HEK293T (cell line): ENCODE data around the gene EME1.
A peak's percentile ranks its signal among the peaks of the same experiment; 100 is the strongest.

Experiments used
- CTCF ChIA-PET: fragments of 350-600 bp; formaldehyde crosslinking; extraction: SDS; loops from one replicate; lab custom pipeline; 2021; ENCODE audit warnings: antibody characterized with exemption, inconsistent platforms; lab: Yijun Ruan, JAX
- POLR2A ChIA-PET: fragments of 350-600 bp; formaldehyde crosslinking; extraction: SDS; loops from one replicate; lab custom pipeline; 2020; ENCODE audit warnings: antibody characterized with exemption, inconsistent platforms; lab: Yijun Ruan, JAX
- DNase-seq: peaks from one replicate; pipeline ENCODE4 v3.0.0; 2012; ENCODE audit warnings: mixed read lengths; ENCODE audit errors: extremely low spot score
- ARNT ChIP-seq: fragments of 450-650 bp; IDR thresholded peaks from 2 replicates; pipeline ENCODE4 v1.6.1; 2017; ENCODE audit warnings: mild to moderate bottlenecking
- BHLHE40 ChIP-seq: fragments of 450-650 bp; IDR thresholded peaks from 2 replicates; pipeline ENCODE4 v1.6.1; 2016; ENCODE audit warnings: mild to moderate bottlenecking, moderate library complexity, borderline replicate concordance
- CTBP1 ChIP-seq: fragments of 450-650 bp; IDR thresholded peaks from 2 replicates; pipeline ENCODE4 v1.6.1; 2016; ENCODE audit warnings: borderline replicate concordance
- ELF4 ChIP-seq: fragments of 450-650 bp; IDR thresholded peaks from 2 replicates; pipeline ENCODE4 v1.6.1; 2017; ENCODE audit warnings: antibody characterized with exemption
- FOXA1 ChIP-seq: fragments of 450-650 bp; IDR thresholded peaks from 2 replicates; pipeline ENCODE4 v1.6.1; 2016; ENCODE audit warnings: mild to moderate bottlenecking
- FOXK2 ChIP-seq: fragments of 450-650 bp; IDR thresholded peaks from 2 replicates; pipeline ENCODE4 v1.6.1; 2016; ENCODE audit warnings: mild to moderate bottlenecking
- FOXM1 ChIP-seq: fragments of 450-650 bp; IDR thresholded peaks from 2 replicates; pipeline ENCODE4 v1.6.1; 2017; ENCODE audit warnings: mild to moderate bottlenecking, borderline replicate concordance
- HDGF ChIP-seq: fragments of 450-650 bp; IDR thresholded peaks from 2 replicates; pipeline ENCODE4 v1.6.1; 2017; ENCODE audit warnings: antibody characterized with exemption, borderline replicate concordance
- L3MBTL2 ChIP-seq: fragments of 450-650 bp; conservative IDR thresholded peaks from 2 replicates; pipeline ENCODE4 v1.6.1; 2016; ENCODE audit warnings: mild to moderate bottlenecking
- LEF1 ChIP-seq: fragments of 450-650 bp; IDR thresholded peaks from 2 replicates; pipeline ENCODE4 v1.6.1; 2017; ENCODE audit warnings: mild to moderate bottlenecking, borderline replicate concordance
- NFRKB ChIP-seq: fragments of 450-650 bp; IDR thresholded peaks from 2 replicates; pipeline ENCODE4 v1.6.1; 2016; ENCODE audit warnings: mild to moderate bottlenecking, moderate library complexity
- SP1 ChIP-seq: fragments of 450-650 bp; IDR thresholded peaks from 2 replicates; pipeline ENCODE4 v1.6.1; 2017
- SUZ12 ChIP-seq: fragments of 450-650 bp; IDR thresholded peaks from 2 replicates; pipeline ENCODE4 v1.6.1; 2016; ENCODE audit warnings: mild to moderate bottlenecking
- TARDBP ChIP-seq: fragments of 450-650 bp; IDR thresholded peaks from 2 replicates; pipeline ENCODE4 v1.6.1; 2016
- ZNF384 ChIP-seq: fragments of 450-650 bp; IDR thresholded peaks from 2 replicates; pipeline ENCODE4 v1.6.1; 2016
- TF ChIP-seq, protein P1 (sequence below): fragments of 450-650 bp; IDR thresholded peaks from 2 replicates; pipeline ENCODE4 v1.6.1; 2016

Gene EME1

DNA sequence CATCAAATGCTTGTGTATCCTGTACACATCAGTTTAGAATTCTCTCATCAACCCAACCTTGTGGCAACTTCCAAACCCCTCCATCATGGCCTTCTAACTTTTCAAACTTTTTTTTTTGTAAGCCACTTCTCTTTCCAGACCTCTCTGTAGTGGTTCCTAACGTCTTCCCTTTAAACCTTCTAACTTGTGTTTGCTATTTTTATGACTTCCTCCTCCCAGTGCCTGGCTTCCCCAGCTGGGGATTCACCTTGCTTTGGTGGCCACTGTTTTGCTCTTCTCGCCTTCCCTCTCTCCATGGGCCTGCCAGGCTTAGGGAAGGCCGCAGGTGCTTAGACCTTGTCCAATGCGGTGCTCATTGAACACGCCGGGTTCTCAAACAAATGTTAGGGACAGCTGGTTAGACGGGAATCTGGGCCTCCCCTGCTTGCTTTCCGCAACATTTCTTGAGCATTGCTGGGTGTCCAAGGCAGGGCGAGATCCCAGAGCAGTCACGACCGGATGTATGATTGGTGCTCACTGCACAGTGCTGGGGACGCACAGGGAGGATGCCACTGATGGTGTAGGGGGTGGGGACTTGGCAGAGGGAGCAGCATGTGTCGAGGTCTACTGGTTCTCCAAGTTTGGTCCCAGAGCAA lies 28.2 kb upstream of the EME1 start:
- ChIA-PET CTCF (no interaction called here), POLR2A (interaction anchor here (1.5 kb wide), 1 partner anchor 10 kb away, joined by 4 read pairs; no protein-coding TSS in a partner anchor)
- no peak for TF ChIP-seq TARDBP
- no peak for TF ChIP-seq CTBP1
- no peak for TF ChIP-seq ELF4
- no peak for TF ChIP-seq SUZ12
- TF ChIP-seq FOXA1: no peak
- no peak for TF ChIP-seq HDGF
- TF ChIP-seq FOXM1: no peak
- TF ChIP-seq LEF1: no peak
- TF ChIP-seq NFRKB: no peak
- TF ChIP-seq, protein P1, sequence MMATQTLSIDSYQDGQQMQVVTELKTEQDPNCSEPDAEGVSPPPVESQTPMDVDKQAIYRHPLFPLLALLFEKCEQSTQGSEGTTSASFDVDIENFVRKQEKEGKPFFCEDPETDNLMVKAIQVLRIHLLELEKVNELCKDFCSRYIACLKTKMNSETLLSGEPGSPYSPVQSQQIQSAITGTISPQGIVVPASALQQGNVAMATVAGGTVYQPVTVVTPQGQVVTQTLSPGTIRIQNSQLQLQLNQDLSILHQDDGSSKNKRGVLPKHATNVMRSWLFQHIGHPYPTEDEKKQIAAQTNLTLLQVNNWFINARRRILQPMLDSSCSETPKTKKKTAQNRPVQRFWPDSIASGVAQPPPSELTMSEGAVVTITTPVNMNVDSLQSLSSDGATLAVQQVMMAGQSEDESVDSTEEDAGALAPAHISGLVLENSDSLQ: no peak
- TF ChIP-seq ARNT: no peak
- TF ChIP-seq BHLHE40: no peak
- no peak for TF ChIP-seq FOXK2
- no peak for TF ChIP-seq SP1
- TF ChIP-seq L3MBTL2: no peak
- no peak for TF ChIP-seq ZNF384
- DNase-seq: no peak

DNA sequence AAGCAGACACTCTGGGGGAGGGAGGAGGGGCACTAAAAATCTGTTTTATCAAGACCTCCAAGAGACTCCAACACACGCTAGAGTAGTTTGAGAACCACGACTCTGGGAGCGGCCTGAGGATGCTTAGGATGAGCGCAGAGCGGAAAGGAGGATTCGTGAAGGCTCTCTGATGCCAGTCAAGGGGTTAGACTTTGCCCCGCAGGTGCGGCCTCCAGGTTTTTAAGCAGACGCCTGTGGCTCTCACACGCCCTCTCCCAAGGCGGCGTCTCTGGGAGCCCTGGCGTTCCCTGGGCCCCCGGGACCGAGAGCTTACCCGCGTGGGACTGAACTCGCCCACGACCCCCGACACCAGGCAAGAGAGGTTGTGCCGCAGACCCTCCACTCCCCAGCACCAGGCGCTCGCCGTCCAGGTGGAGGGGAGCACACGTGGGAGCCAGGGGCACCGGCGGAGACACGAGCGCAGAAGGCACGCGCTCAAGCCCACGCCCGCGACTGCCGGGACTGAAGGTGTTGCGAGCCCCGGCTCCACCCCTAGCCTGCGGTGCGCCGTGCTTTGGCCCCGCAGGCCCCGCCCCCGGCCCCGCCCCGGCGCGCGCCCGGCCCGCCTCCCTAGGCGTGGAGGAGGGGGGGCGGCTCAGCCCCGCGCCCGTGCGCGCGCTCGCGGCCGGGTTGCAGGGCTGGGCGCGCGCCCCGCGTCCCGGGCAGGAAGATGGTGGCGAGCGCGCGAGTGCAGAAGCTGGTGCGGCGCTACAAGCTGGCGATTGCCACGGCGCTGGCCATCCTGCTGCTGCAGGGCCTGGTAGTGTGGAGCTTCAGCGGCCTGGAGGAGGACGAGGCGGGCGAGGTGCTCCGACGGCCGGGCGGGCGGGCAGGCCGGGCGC lies 27.4 kb upstream of the EME1 start, which contains the start of gene XYLT2:
Gene XYLT2, plus strand, starts transcription at position 695 of the 881 bp plus-strand sequence. Its CDS starts 15 bp downstream, at position 710.
- no peak for TF ChIP-seq FOXK2
- peak; percentile 80 for TF ChIP-seq L3MBTL2
- no peak for TF ChIP-seq ARNT
- TF ChIP-seq HDGF: no peak
- TF ChIP-seq FOXA1: no peak
- no peak for TF ChIP-seq FOXM1
- peak; percentile 67 for TF ChIP-seq TARDBP
- no peak for TF ChIP-seq BHLHE40
- TF ChIP-seq SP1: no peak
- TF ChIP-seq ZNF384: no peak
- no peak for TF ChIP-seq CTBP1
- TF ChIP-seq LEF1: no peak
- no peak for TF ChIP-seq ELF4
- TF ChIP-seq SUZ12: no peak
- TF ChIP-seq NFRKB: no peak
- TF ChIP-seq, protein P1: no peak
- POLR2A ChIA-PET: interaction anchor here (0.6 to 1.9 kb wide), 7 partner anchors 10 to 168 kb away, joined by 3 to 12 read pairs (median 5); partner anchors contain the start of gene LRRC59
- CTCF ChIA-PET: interaction anchor here (1.3 to 1.4 kb wide), 2 partner anchors 16 to 145 kb away, joined by 3 to 9 read pairs; no protein-coding TSS in a partner anchor
- DNase-seq: peak; percentile 98

DNA sequence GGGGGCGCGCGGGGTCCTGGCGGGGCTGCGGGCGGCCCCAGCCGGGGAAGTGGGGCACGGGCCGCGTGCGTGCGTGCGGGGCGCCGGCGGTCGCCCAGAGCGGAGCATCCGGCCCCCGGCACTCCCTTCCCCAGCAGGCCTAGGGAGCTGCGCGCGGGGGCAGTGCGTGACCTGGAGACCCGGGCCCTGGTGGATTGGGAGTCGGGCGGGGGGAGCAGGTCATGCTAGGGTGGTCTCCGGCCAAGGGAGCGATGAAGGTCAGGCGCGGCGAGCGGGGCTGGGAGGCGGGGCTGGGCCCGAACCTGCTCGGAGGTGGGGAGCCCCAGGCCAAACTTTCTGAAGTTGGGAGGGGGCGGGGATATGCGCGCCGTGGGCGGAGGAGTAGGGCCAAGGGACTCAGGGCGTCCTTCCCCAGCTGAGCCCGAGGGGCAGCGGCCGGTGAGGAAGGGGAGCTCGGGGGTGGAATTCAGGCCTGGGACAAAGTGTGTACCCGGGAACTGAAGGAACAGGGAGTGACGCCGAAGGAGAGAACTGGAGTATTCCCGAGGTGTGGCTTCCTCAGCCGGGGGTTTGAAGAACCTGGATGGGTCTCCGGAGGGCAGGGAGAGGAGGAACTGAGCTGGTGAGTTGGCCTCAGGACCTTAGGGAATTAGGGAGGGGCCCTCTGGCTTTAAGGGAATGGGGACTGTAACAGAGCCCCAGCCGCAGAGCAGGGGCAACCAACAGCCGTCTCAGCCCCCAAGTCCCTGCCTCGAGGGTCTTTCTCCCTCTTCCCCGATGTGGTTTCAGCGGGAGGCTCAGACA lies 26.5 kb upstream of the EME1 start:
- TF ChIP-seq ARNT: 0 out of 2 replicates have a peak, but pooled peaks have one; percentile 10
- no peak for TF ChIP-seq FOXM1
- TF ChIP-seq CTBP1: no peak
- no peak for TF ChIP-seq L3MBTL2
- no peak for TF ChIP-seq BHLHE40
- TF ChIP-seq LEF1: no peak
- POLR2A ChIA-PET: interaction anchor here (0.6 to 1.9 kb wide), 9 partner anchors 9 to 169 kb away, joined by 3 to 12 read pairs (median 4); partner anchors contain the start of gene LRRC59
- CTCF ChIA-PET: interaction anchor here (1.0 to 1.4 kb wide), 4 partner anchors 15 to 232 kb away, joined by 3 to 9 read pairs (median 3); no protein-coding TSS in a partner anchor
- DNase-seq: peak; percentile 41

DNA sequence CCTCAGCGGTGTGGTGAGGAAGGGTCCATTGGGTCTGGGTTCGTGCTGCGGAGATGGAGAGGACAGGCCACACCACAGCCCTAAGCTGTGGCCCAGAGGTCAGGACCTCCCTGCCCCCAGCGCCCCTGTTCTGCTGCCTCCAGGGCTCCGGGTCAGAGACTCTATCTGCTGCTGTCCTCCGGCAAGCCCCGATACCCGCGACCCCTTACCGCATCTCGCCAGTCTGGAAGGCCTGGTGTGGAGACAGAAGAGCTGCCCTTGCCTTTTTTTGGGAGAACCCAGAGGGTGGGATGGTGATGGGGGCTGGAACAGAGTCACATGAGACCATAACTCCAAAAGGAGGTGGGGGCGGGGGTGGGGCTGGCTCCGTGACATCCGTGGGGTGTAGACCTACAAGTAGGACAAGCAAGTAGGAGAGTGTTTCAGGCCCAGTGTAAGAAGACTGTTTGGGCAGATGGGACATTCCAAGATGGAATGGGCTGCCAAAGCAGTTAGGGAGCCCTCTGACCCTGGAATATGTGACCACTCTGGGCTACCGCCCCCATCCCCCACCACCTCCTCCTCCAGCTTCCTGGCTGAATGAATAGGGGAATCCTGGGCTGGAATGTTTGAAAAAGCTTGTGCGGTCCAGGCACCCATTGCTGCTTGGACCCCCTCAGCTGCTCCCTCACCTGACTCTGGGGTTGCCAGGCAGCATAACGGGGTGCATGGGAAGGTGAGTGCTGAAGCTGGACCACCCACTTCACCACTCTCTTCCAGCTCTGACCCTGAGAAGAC lies 25.7 kb upstream of the EME1 start:
- ChIA-PET CTCF (interaction anchor here (0.6 to 1.7 kb wide), 6 partner anchors 14 to 233 kb away, joined by 3 to 9 read pairs (median 4); no protein-coding TSS in a partner anchor), POLR2A (interaction anchor here (0.9 to 1.9 kb wide), 6 partner anchors 8 to 170 kb away, joined by 3 to 12 read pairs (median 6); partner anchors contain the start of gene LRRC59)
- DNase-seq: no peak
- TF ChIP-seq ELF4 (no peak), HDGF (no peak), LEF1 (no peak), SP1 (no peak), ZNF384 (no peak), ARNT (no peak), BHLHE40 (no peak)
